Activated naive CD4-positive, alpha-beta T cell treated with anti-CD3 and anti-CD28 coated beads, Interleukin-2, amount 10 ng/mL, durations not matched to agents 7 days and 5 days (primary cell): ENCODE measurements around the gene SMO.
"Not testable (repeated sequence)": the region's sequence is repeated elsewhere in the genome, so short reads cannot be mapped to it uniquely, and the experiment has no call there.

ENCODE experiments used
- CTCF ChIA-PET: fragments of 350-600 bp; sonication (Branson Sonifier 250); formaldehyde crosslinking; loops from one replicate; lab custom pipeline; 2021; ENCODE audit warnings: antibody characterized with exemption; lab: Charles Lee
- DNase-seq: peaks from one replicate; pipeline ENCODE4 v3.0.0-alpha.2; 2020
- H3K27ac Mint-ChIP-seq: one replicate; pipeline ENCODE4 v1.8.0; 2021; ENCODE audit warnings: mild to moderate bottlenecking, moderate library complexity, mixed read lengths
- H3K27me3 Mint-ChIP-seq: one replicate; pipeline ENCODE4 v1.8.0; 2021; ENCODE audit warnings: mild to moderate bottlenecking, mixed read lengths
- H3K36me3 Mint-ChIP-seq: one replicate; pipeline ENCODE4 v1.8.0; 2021; ENCODE audit warnings: mixed read lengths
- H3K4me1 Mint-ChIP-seq: one replicate; pipeline ENCODE4 v1.8.0; 2021; ENCODE audit warnings: mixed read lengths
- H3K4me3 Mint-ChIP-seq: one replicate; pipeline ENCODE4 v1.8.0; 2021; ENCODE audit warnings: mild to moderate bottlenecking, moderate library complexity, mixed read lengths
- H3K9me3 Mint-ChIP-seq: one replicate; pipeline ENCODE4 v1.8.0; 2021; ENCODE audit warnings: mixed read lengths

SMO gene

DNA sequence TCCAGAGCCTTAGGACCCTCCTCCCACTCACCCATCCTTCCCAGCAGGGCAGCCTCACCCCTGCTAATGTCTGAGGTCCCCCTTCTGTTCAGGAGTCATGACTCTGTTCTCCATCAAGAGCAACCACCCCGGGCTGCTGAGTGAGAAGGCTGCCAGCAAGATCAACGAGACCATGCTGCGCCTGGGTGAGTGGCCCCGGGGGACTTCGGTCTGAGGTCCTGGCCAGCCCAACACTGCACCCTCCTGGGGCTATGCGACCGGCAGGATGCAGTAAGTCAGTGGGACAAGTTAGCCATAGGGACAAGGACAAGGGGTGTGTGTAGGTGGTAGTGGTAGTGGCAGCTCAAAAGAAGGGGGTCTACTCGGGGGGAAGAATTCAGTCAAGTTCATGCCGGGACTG lies 20.2 kb downstream of the SMO start:
- H3K27me3 Mint-ChIP-seq = peaks cover 38% of the 10 kb centered on the region
- H3K27ac Mint-ChIP-seq = no peak overlapping the region
- no peaks in the 10 kb centered on the region for H3K9me3 Mint-ChIP-seq
- CTCF ChIA-PET = interaction anchor here (2.1 to 7.8 kb wide), 3 partner anchors 10 to 117 kb away, joined by 10 to 108 read pairs (median 16); no protein-coding TSS in a partner anchor
- no peaks in the 10 kb centered on the region for H3K4me1 Mint-ChIP-seq
- H3K4me3 Mint-ChIP-seq = no peak overlapping the region
- no peaks in the 10 kb centered on the region for H3K36me3 Mint-ChIP-seq
- DNase-seq = no peak

GRCh38 chr7:129209067-129209926 lies 20.9 kb downstream of the SMO start:
- Mint-ChIP-seq H3K4me1 (no peaks in the 10 kb centered on the region), H3K27me3 (peaks cover 44% of the 10 kb centered on the region), H3K4me3 (no peak overlapping the region), H3K9me3 (no peaks in the 10 kb centered on the region), H3K27ac (no peak overlapping the region), H3K36me3 (no peaks in the 10 kb centered on the region)
- no peak for DNase-seq
- CTCF ChIA-PET = interaction anchor here (1.5 to 7.8 kb wide), 6 partner anchors 9 to 309 kb away, joined by 5 to 108 read pairs (median 8); no protein-coding TSS in a partner anchor

DNA sequence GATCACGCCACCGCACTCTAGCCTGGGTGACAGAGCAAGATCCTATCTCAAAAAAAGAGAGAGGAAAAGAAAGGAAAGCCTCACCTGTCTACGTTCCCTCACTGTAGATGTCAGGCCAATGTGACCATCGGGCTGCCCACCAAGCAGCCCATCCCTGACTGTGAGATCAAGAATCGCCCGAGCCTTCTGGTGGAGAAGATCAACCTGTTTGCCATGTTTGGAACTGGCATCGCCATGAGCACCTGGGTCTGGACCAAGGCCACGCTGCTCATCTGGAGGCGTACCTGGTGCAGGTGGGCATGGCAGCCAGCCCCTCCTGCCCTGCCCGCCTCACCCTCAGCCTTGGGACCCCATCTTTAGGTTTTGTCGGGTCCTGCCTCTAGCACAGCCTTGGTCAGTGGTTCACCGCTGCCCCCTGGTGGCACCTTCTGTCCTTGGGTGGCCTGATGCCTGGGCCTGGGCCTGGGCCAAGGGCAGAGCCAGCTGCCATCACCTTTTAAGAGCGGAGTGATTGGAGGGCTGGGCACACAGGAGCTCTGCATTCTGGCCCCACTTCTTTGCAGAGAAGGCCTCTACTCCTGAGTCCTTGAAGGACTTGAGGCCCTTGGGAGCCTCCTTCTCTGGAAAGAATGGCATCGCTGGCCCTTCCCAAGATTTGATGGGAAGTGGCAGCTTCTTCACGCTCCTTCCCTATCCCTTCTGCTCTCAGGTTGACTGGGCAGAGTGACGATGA lies 22.0 kb downstream of the SMO start:
- H3K4me3 Mint-ChIP-seq = no peak overlapping the region
- no peaks in the 10 kb centered on the region for H3K9me3 Mint-ChIP-seq
- peak; percentile 79 for DNase-seq
- peaks cover 44% of the 10 kb centered on the region for H3K27me3 Mint-ChIP-seq
- H3K4me1 Mint-ChIP-seq = no peaks in the 10 kb centered on the region
- H3K27ac Mint-ChIP-seq = no peak overlapping the region
- no peaks in the 10 kb centered on the region for H3K36me3 Mint-ChIP-seq
- CTCF ChIA-PET = interaction anchor here (0.7 to 7.8 kb wide), 11 partner anchors 8 to 347 kb away, joined by 3 to 108 read pairs (median 6); no protein-coding TSS in a partner anchor

DNA sequence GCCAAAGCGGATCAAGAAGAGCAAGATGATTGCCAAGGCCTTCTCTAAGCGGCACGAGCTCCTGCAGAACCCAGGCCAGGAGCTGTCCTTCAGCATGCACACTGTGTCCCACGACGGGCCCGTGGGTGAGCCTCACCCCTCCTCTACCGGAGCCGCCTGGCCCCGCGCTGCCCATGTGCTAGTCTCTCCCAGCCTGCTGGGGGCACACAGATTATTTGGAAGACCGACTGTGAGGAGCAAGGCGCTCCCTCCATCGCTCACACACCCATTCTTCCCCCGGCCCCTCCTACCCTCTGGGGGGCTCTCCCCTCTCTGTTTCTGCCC lies 22.5 kb downstream of the SMO start:
- Mint-ChIP-seq H3K27ac (no peak overlapping the region), H3K4me3 (no peak overlapping the region), H3K36me3 (no peaks in the 10 kb centered on the region), H3K4me1 (no peaks in the 10 kb centered on the region), H3K9me3 (no peaks in the 10 kb centered on the region), H3K27me3 (peaks cover 41% of the 10 kb centered on the region)
- CTCF ChIA-PET = interaction anchor here (0.7 to 7.8 kb wide), 10 partner anchors 8 to 347 kb away, joined by 3 to 108 read pairs (median 6); no protein-coding TSS in a partner anchor
- no peak for DNase-seq

GRCh38 chr7:129212126-129212525 lies 23.7 kb downstream of the SMO start:
- DNase-seq = no peak
- Mint-ChIP-seq H3K4me3 (no peak overlapping the region), H3K27me3 (peaks cover 37% of the 10 kb centered on the region), H3K9me3 (no peaks in the 10 kb centered on the region), H3K36me3 (no peaks in the 10 kb centered on the region), H3K4me1 (no peaks in the 10 kb centered on the region), H3K27ac (no peak overlapping the region)
- CTCF ChIA-PET = interaction anchor here (1.0 to 7.8 kb wide), 4 partner anchors 46 to 120 kb away, joined by 3 to 108 read pairs (median 14); no protein-coding TSS in a partner anchor

DNA sequence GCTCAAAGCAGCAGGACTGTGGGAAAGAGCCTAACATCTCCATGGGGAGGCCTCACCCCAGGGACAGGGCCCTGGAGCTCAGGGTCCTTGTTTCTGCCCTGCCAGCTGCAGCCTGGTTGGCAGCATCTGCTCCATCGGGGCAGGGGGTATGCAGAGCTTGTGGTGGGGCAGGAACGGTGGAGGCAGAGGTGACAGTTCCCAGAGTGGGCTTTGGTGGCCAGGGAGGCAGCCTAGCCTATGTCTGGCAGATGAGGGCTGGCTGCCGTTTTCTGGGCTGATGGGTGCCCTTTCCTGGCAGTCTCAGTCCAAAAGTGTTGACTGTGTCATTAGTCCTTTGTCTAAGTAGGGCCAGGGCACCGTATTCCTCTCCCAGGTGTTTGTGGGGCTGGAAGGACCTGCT lies 24.2 kb downstream of the SMO start:
- H3K9me3 Mint-ChIP-seq = no peaks in the 10 kb centered on the region
- no peaks in the 10 kb centered on the region for H3K4me1 Mint-ChIP-seq
- DNase-seq = no peak
- H3K27me3 Mint-ChIP-seq = peaks cover 37% of the 10 kb centered on the region
- H3K27ac Mint-ChIP-seq = no peak overlapping the region
- no peaks in the 10 kb centered on the region for H3K36me3 Mint-ChIP-seq
- H3K4me3 Mint-ChIP-seq = no peak overlapping the region
- CTCF ChIA-PET = interaction anchor here (1.0 to 7.8 kb wide), 2 partner anchors 47 to 62 kb away, joined by 3 to 108 read pairs; no protein-coding TSS in a partner anchor

GRCh38 chr7:129213828-129214227 lies 25.4 kb downstream of the SMO start:
- Mint-ChIP-seq H3K4me3 (no peak overlapping the region), H3K27me3 (peaks cover 31% of the 10 kb centered on the region), H3K36me3 (no peaks in the 10 kb centered on the region), H3K9me3 (no peaks in the 10 kb centered on the region), H3K4me1 (no peaks in the 10 kb centered on the region), H3K27ac (no peak overlapping the region)
- CTCF ChIA-PET = interaction anchor here (0.6 to 7.8 kb wide), 7 partner anchors 8 to 739 kb away, joined by 3 to 108 read pairs (median 3); no protein-coding TSS in a partner anchor
- DNase-seq = no peak

GRCh38 chr7:129215691-129216090 lies 27.3 kb downstream of the SMO start:
- not testable (repeated sequence) for H3K4me1 Mint-ChIP-seq, H3K9me3 Mint-ChIP-seq, H3K36me3 Mint-ChIP-seq, H3K27ac Mint-ChIP-seq, DNase-seq, H3K4me3 Mint-ChIP-seq
- peaks cover 19% of the 10 kb centered on the region for H3K27me3 Mint-ChIP-seq
- CTCF ChIA-PET = interaction anchor here (1.2 to 7.8 kb wide), 2 partner anchors 50 to 83 kb away, joined by 3 to 108 read pairs; no protein-coding TSS in a partner anchor

DNA sequence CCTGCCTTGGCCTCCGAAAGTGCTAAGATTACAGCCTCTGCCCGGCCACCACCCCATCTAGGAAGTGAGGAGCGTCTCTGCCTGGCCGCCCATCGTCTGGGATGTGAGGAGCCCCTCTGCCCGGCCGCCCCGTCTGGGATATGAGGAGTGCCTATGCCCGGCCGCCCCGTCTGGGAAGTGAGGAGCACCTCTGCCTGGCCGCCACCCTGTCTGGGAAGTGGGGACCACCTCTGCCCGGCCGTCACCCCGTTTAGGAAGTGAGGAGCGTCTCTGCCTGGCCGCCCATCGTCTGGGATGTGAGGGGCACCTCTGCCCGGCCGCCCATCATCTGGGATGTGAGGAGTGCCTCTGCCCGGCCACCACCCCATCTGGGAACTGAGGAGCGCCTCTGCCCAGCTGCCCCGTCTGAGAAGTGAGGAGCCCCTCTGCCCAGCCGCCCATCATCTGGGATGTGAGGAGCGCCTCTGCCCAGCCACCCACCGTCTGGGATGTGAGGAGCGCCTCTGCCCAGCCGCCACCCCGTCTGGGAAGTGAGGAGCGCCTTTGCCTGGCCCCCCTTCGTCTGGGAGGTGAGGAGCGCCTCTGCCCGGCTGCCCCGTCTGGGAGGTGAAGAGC lies 27.8 kb downstream of the SMO start:
- H3K9me3 Mint-ChIP-seq, DNase-seq, H3K4me3 Mint-ChIP-seq, H3K4me1 Mint-ChIP-seq, H3K36me3 Mint-ChIP-seq, CTCF ChIA-PET: not testable (repeated sequence)
- Mint-ChIP-seq H3K27me3 (peaks cover 17% of the 10 kb centered on the region), H3K27ac (peak overlapping the region; percentile 71)

DNA sequence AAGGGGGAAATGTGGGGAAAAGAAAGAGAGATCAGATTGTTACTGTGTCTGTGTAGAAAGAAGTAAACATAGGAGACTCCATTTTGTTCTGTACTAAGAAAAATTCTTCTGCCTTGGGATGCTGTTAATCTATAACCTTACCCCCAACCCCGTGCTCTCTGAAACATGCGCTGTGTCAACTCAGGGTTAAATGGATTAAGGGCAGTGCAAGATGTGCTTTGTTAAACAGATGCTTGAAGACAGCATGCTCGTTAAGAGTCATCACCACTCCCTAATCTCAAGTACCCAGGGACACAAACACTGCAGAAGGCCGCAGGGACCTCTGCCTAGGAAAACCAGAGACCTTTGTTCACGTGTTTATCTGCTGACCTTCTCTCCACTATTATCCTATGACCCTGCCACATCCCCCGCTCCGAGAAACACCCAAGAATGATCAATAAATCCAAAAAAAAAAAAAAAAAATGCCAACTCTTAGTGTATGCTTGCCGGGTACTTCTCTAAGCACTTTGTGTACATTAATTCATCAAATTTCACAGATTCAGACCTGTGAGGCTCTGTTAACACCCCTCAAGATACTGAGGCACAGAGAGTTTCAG lies 28.5 kb downstream of the SMO start:
- CTCF ChIA-PET = interaction anchor here (1.0 to 8.7 kb wide), 6 partner anchors 15 to 124 kb away, joined by 3 to 185 read pairs (median 14); no protein-coding TSS in a partner anchor
- not testable (repeated sequence) for H3K9me3 Mint-ChIP-seq, H3K4me3 Mint-ChIP-seq, H3K4me1 Mint-ChIP-seq, H3K36me3 Mint-ChIP-seq, DNase-seq
- Mint-ChIP-seq H3K27ac (peak overlapping the region; percentile 71), H3K27me3 (peaks cover 13% of the 10 kb centered on the region)

GRCh38 chr7:129218514-129219062 lies 30.2 kb downstream of the SMO start:
- no peak overlapping the region for H3K27ac Mint-ChIP-seq
- no peaks in the 10 kb centered on the region for H3K9me3 Mint-ChIP-seq
- CTCF ChIA-PET = interaction anchor here (0.6 to 8.7 kb wide), 46 partner anchors 9 to 623 kb away, joined by 3 to 185 read pairs (median 6); no protein-coding TSS in a partner anchor

DNA sequence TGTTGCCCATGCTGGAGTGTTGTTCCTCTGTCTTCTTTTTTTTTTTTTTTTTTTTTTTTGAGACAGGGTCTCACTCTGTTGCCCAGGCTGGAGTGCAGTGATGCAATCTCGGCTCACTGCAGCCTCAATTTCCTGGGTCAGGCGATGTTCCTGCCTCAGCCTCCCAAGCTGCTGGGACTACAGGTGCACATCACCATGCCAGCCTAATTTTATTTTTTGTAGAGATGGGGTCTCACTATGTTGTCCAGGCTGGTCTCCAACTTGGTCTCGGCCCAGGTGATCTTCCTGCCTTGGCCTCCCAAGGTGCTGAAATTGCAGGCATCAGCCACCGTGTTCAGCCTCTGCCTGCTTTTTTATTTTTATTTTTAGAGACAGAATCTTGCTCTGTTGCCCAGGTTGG lies 30.7 kb downstream of the SMO start:
- not testable (repeated sequence) for DNase-seq, H3K9me3 Mint-ChIP-seq, H3K4me3 Mint-ChIP-seq, H3K27ac Mint-ChIP-seq, H3K27me3 Mint-ChIP-seq, H3K36me3 Mint-ChIP-seq
- peaks cover 17% of the 10 kb centered on the region for H3K4me1 Mint-ChIP-seq
- CTCF ChIA-PET = interaction anchor here (0.6 to 8.7 kb wide), 37 partner anchors 10 to 622 kb away, joined by 3 to 185 read pairs (median 7); no protein-coding TSS in a partner anchor

More at GRCh38 chr7:129218514-129219062, 30.2 kb downstream of the SMO start:
- H3K4me1 Mint-ChIP-seq = peaks cover 14% of the 10 kb centered on the region
- DNase-seq = peak; percentile 87
- H3K4me3 Mint-ChIP-seq = no peak overlapping the region
- H3K36me3 Mint-ChIP-seq = no peaks in the 10 kb centered on the region
- H3K27me3 Mint-ChIP-seq = peaks cover 7% of the 10 kb centered on the region

DNA sequence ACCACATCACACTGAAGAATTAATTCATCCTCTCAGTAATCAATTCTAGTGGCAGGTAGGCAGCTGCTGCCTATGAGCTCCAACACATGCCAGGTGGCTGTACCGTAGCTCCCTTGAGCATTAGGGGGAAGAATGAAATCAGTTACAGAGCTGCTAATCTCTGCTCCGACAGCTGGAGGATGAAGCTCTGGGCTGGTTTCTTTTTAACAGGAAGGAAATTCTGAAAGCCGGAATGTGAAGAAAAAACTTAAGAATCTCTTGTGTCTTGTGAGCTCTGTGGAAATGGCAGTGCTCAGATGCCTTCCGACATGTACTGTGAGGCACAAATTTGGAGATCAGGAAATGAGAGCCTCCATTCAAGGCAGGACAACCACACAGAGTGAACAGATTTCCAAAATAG lies 33.6 kb downstream of the SMO start:
- Mint-ChIP-seq H3K9me3 (no peaks in the 10 kb centered on the region), H3K4me3 (peak overlapping the region; percentile 56), H3K4me1 (peaks cover 34% of the 10 kb centered on the region), H3K27ac (peak overlapping the region; percentile 88), H3K36me3 (no peaks in the 10 kb centered on the region), H3K27me3 (peaks cover 4% of the 10 kb centered on the region)
- CTCF ChIA-PET = interaction anchor here (0.8 to 8.7 kb wide), 7 partner anchors 8 to 147 kb away, joined by 3 to 185 read pairs (median 4); no protein-coding TSS in a partner anchor
- no peak for DNase-seq
